ENCODE results near the gene CDH13.

- TF ChIP-seq CTCF (tag by site-specific recombination; IDR thresholded peaks at IDR 0.05) (no peak), PBX3 (CRISPR knock-in tag; IDR thresholded peaks at IDR 0.05) (no peak), ZBTB8A (tag by site-specific recombination; IDR thresholded peaks at IDR 0.05) (no peak), ZNF488 (tag by site-specific recombination; IDR thresholded peaks at IDR 0.05) (no peak), ZNF639 (tag by site-specific recombination; IDR thresholded peaks at IDR 0.05) (no peak)
Measured at GRCh38 chr16:83409347-83409746, 782.6 kb downstream of the CDH13 start.

All from HEK293 (cell line).